Stimulated activated CD8-positive, alpha-beta memory T cell treated with anti-CD3 and anti-CD28 coated beads, Interleukin-15, amount 100 ng/mL, for 4 hours (primary cell): Measurements from ENCODE around the gene MAP3K15.

Source experiments
- DNase-seq, 2 donors: peaks; one replicate each; pipeline ENCODE4 v3.0.0-alpha.2; 2020; ENCODE audit warnings: low read depth in 2 of 2

Gene MAP3K15

GRCh38 chrX:19343535-19344408, 171.5 kb downstream of the MAP3K15 start, which contains the start of gene PDHA1:
Gene PDHA1, plus strand, starts transcription at chrX:19343927. Its CDS starts 111 bp downstream, at chrX:19344038.
- DNase-seq = peak; percentile 78 to 86

- DNase-seq = no peak
Measured at GRCh38 chrX:19343085-19343534, 172.2 kb downstream of the MAP3K15 start.

- DNase-seq = no peak
Measured at GRCh38 chrX:19342331-19342906, 172.9 kb downstream of the MAP3K15 start.

GRCh38 chrX:19334945-19335626, 180.2 kb downstream of the MAP3K15 start:
- no peak for DNase-seq

GRCh38 chrX:19332983-19333382, 182.3 kb downstream of the MAP3K15 start:
- no peak for DNase-seq

GRCh38 chrX:19331831-19332230, 183.5 kb downstream of the MAP3K15 start:
- DNase-seq = no peak

GRCh38 chrX:19326567-19326966, 188.7 kb downstream of the MAP3K15 start:
- no peak for DNase-seq
